SK-N-SH (cell line): Measurements from ENCODE around the gene RTN4RL2. TPM values are rescaled to one million over a fixed set of nuclear protein-coding genes. Genes with fewer than 3 reads are reported as not detected.

Experiments
- CTCF ChIA-PET: fragments of 300-600, 350-600 bp; formaldehyde crosslinking; extraction: SDS; loops from one replicate; lab custom pipeline; 2021; lab: Yijun Ruan, JAX
- POLR2A ChIA-PET: fragments of 350-600 bp; sonication (Branson Sonifier 250); formaldehyde crosslinking; extraction: SDS; loops from one replicate; lab custom pipeline; 2020; ENCODE audit warnings: antibody characterized with exemption, inconsistent platforms; lab: Yijun Ruan, JAX
- DNase-seq: peaks from one replicate; pipeline ENCODE4 v3.0.0; 2012
- H2AFZ ChIP-seq: fragments of 200-600 bp; sonication (generic); 2 replicates; pipeline ENCODE4 v1.8.1; 2016; ENCODE audit warnings: antibody characterized with exemption, mild to moderate bottlenecking, low read depth
- H3F3A ChIP-seq: fragments of 200-600 bp; sonication (generic); replicated peaks from 2 replicates; pipeline ENCODE3; 2016; ENCODE audit warnings: antibody characterized with exemption, mild to moderate bottlenecking; ENCODE audit not compliant: insufficient read depth
- H3K27ac ChIP-seq, 2 experiments: fragments of 200-500 bp in 1 of 2; fragments of 200-600 bp in 1 of 2; sonication (Bioruptor generic) in 1 of 2; sonication (generic), shearing (Covaris generic) in 1 of 2; 2 replicates each; pipeline versions ENCODE4 v1.5.1 to v1.6.1; 2014 to 2016; ENCODE audit warnings: low read depth in 2 of 2, inconsistent platforms in 1 of 2, low read length in 1 of 2, mild to moderate bottlenecking in 1 of 2, mixed read lengths in 1 of 2
- H3K27me3 ChIP-seq: fragments of 200-600 bp; sonication (generic), shearing (Covaris generic); 2 replicates; pipeline ENCODE4 v1.6.1; 2016; ENCODE audit warnings: mixed run types; ENCODE audit not compliant: insufficient read depth
- H3K36me3 ChIP-seq, 2 experiments: fragments of 200-500 bp in 1 of 2; fragments of 200-600 bp in 1 of 2; sonication (Bioruptor generic) in 1 of 2; sonication (generic) in 1 of 2; replicated peaks in 1 of 2; 2 replicates each; pipeline versions ENCODE3 to v1.5.1; 2014 to 2016; ENCODE audit warnings: low read length in 1 of 2, mild to moderate bottlenecking in 1 of 2; ENCODE audit not compliant: insufficient read depth in 2 of 2, control insufficient read depth in 1 of 2
- H3K4me1 ChIP-seq, 2 experiments: fragments of 200-500 bp in 1 of 2; fragments of 200-600 bp in 1 of 2; sonication (Bioruptor generic) in 1 of 2; sonication (generic), shearing (Covaris generic) in 1 of 2; 2 replicates each; pipeline versions ENCODE4 v1.5.1 to v1.6.1; 2014 to 2016; ENCODE audit warnings: low read depth in 1 of 2, low read length in 1 of 2, mixed run types in 1 of 2; ENCODE audit not compliant: insufficient read depth in 2 of 2, control insufficient read depth in 1 of 2
- H3K4me2 ChIP-seq: fragments of 200-600 bp; sonication (generic), shearing (Covaris generic); 2 replicates; pipeline ENCODE4 v1.6.1; 2017; ENCODE audit warnings: mixed run types
- H3K4me3 ChIP-seq, 2 experiments: fragments of 200-500 bp in 1 of 2; fragments of 200-600 bp in 1 of 2; sonication (Bioruptor generic) in 1 of 2; sonication (generic), shearing (Covaris generic) in 1 of 2; 2 replicates each; pipeline versions ENCODE4 v1.5.1 to v1.8.1; 2014 to 2016; ENCODE audit warnings: low read depth in 2 of 2, inconsistent platforms in 1 of 2, low read length in 1 of 2, mild to moderate bottlenecking in 1 of 2, mixed read lengths in 1 of 2, moderate library complexity in 1 of 2
- H3K79me2 ChIP-seq: fragments of 200-600 bp; sonication (generic); 2 replicates; pipeline ENCODE4 v1.8.1; 2017; ENCODE audit warnings: mild to moderate bottlenecking; ENCODE audit not compliant: insufficient read depth
- H3K9ac ChIP-seq: fragments of 200-600 bp; sonication (generic); 2 replicates; pipeline ENCODE4 v1.6.1; 2017; ENCODE audit warnings: mixed run types
- H3K9me2 ChIP-seq: fragments of 200-600 bp; sonication (generic); 2 replicates; pipeline ENCODE4 v1.6.1; 2017; ENCODE audit warnings: mixed run types
- H3K9me3 ChIP-seq: fragments of 200-600 bp; sonication (generic); 2 replicates; pipeline ENCODE4 v1.6.1; 2017; ENCODE audit warnings: mixed run types, mild to moderate bottlenecking, moderate library complexity
- H4K20me1 ChIP-seq: fragments of 200-600 bp; sonication (generic); 2 replicates; pipeline ENCODE4 v1.6.1; 2017; ENCODE audit warnings: mild to moderate bottlenecking, mixed run types; ENCODE audit not compliant: insufficient read depth
- CHD2 ChIP-seq: fragments of 150-350 bp; IDR thresholded peaks from 2 replicates; pipeline ENCODE4 v1.6.1; 2018; ENCODE audit warnings: low read length; ENCODE audit not compliant: partially characterized antibody
- CTCF ChIP-seq: fragments of 200-600 bp; sonication (generic); IDR thresholded peaks from 2 replicates; pipeline ENCODE4 v1.6.1; 2017; ENCODE audit warnings: antibody characterized with exemption, mild to moderate bottlenecking, moderate library complexity
- FOXJ3 ChIP-seq: sonication (generic); formaldehyde crosslinking; IDR thresholded peaks from 2 replicates; pipeline ENCODE4 v1.5.1; 2020; ENCODE audit warnings: mild to moderate bottlenecking, missing genetic modification reagents
- FOXM1 ChIP-seq: IDR thresholded peaks from 2 replicates; pipeline ENCODE4 v1.4.0; 2012; ENCODE audit warnings: low read depth, mild to moderate bottlenecking
- GABPA ChIP-seq: IDR thresholded peaks from 2 replicates; pipeline ENCODE4 v1.4.0; 2012; ENCODE audit warnings: low read depth, mild to moderate bottlenecking
- IRF3 ChIP-seq: fragments of 150-350 bp; IDR thresholded peaks from 2 replicates; pipeline ENCODE4 v1.6.1; 2016; ENCODE audit warnings: mild to moderate bottlenecking, low read depth, low read length
- JUND ChIP-seq: IDR thresholded peaks from 2 replicates; pipeline ENCODE4 v1.4.0; 2012
- NFIC ChIP-seq: IDR thresholded peaks from 2 replicates; pipeline ENCODE4 v1.4.0; 2012; ENCODE audit warnings: borderline replicate concordance
- PBX3 ChIP-seq: IDR thresholded peaks from 2 replicates; pipeline ENCODE4; 2012
- POLR2AphosphoS5 ChIP-seq: IDR thresholded peaks from 2 replicates; pipeline ENCODE4 v1.6.1; 2012; ENCODE audit warnings: low read depth, low read length
- RAD21 ChIP-seq: IDR thresholded peaks from 2 replicates; pipeline ENCODE4 v1.6.1; 2012; ENCODE audit warnings: mild to moderate bottlenecking, low read length
- RCOR1 ChIP-seq: fragments of 150-350 bp; IDR thresholded peaks from 2 replicates; pipeline ENCODE4 v1.6.1; 2017; ENCODE audit warnings: antibody characterized with exemption, low read length
- SIN3A ChIP-seq: IDR thresholded peaks from 2 replicates; pipeline ENCODE4 v1.6.1; 2012; ENCODE audit warnings: low read depth, mild to moderate bottlenecking, low read length, moderate library complexity, borderline replicate concordance
- SMC3 ChIP-seq: IDR thresholded peaks from 2 replicates; pipeline ENCODE4 v1.6.1; 2012; ENCODE audit warnings: low read depth, low read length, improper control_type of control experiment
- TCF12 ChIP-seq: IDR thresholded peaks from 2 replicates; pipeline ENCODE4 v1.4.0; 2012
- TEAD4 ChIP-seq: IDR thresholded peaks from 2 replicates; pipeline ENCODE4 v1.4.0; 2012; ENCODE audit warnings: mild to moderate bottlenecking, borderline replicate concordance; ENCODE audit not compliant: insufficient read depth
- USF1 ChIP-seq: IDR thresholded peaks from 2 replicates; pipeline ENCODE4 v1.4.0; 2012; ENCODE audit warnings: low read depth, borderline replicate concordance
- WGBS: methylation state at CpG from one replicate; pipeline ENCODE4 v1.1.6; 2017; ENCODE audit warnings: low lambda C conversion rate; 5-methylcytosine and 5-hydroxymethylcytosine counted together
- polyA plus RNA-seq, 3 experiments: library from polyadenylated mRNA; depleted of rRNA; stranded (reverse); fragments of >200 nt; gene quantifications; 2 replicates each; pipeline ENCODE4 v1.2.3, GENCODE V29; 2012
- TF ChIP-seq, protein P1 (sequence below): IDR thresholded peaks from 2 replicates; pipeline ENCODE4 v1.6.1; 2012; ENCODE audit warnings: mild to moderate bottlenecking, low read depth, low read length, moderate library complexity

RTN4RL2 gene
- polyA plus RNA-seq, 1 of the 3 experiments (the other 2 are of a cell fraction) = 0.30 TPM

GRCh38 chr11:57458060-57458409 is 2.3 kb upstream of the RTN4RL2 start:
- WGBS = 0% methylated on average over 6 of the region's 16 CpGs
- Histone ChIP-seq H4K20me1 (no peaks in the 10 kb centered on the region), H3K9me2 (no peaks in the 10 kb centered on the region), H2AFZ (no peak overlapping the region), H3F3A (peaks cover 4% of the 10 kb centered on the region), H3K36me3 (no peaks in the 10 kb centered on the region), H3K27ac (no peak overlapping the region), H3K9me3 (no peaks in the 10 kb centered on the region), H3K4me2 (peak overlapping the region; percentile 78), H3K9ac (no peak overlapping the region), H3K4me3 (no peak overlapping the region), H3K79me2 (no peaks in the 10 kb centered on the region), H3K27me3 (peaks cover 33% of the 10 kb centered on the region), H3K4me1 (peaks cover 11 to 22% of the 10 kb centered on the region in 2 experiments; a peak in 2 of 4 replicates)
- TF ChIP-seq RCOR1 (no peak), NFIC (no peak), TEAD4 (no peak), RAD21 (no peak), FOXM1 (no peak), GABPA (no peak), JUND (no peak), FOXJ3 (no peak), USF1 (no peak), CHD2 (no peak), PBX3 (no peak), TCF12 (no peak)
- CTCF ChIA-PET = interaction anchor here (0.6 to 13.8 kb wide), 60 partner anchors 9 to 360 kb away, joined by 3 to 306 read pairs (median 6); partner anchors contain the start of genes CLP1, PRG2, PRG3 and SELENOH
- no peak for DNase-seq
- POLR2A ChIA-PET = interaction anchor here (0.6 kb wide), 1 partner anchor 44 kb away, joined by 3 read pairs; no protein-coding TSS in a partner anchor

DNA sequence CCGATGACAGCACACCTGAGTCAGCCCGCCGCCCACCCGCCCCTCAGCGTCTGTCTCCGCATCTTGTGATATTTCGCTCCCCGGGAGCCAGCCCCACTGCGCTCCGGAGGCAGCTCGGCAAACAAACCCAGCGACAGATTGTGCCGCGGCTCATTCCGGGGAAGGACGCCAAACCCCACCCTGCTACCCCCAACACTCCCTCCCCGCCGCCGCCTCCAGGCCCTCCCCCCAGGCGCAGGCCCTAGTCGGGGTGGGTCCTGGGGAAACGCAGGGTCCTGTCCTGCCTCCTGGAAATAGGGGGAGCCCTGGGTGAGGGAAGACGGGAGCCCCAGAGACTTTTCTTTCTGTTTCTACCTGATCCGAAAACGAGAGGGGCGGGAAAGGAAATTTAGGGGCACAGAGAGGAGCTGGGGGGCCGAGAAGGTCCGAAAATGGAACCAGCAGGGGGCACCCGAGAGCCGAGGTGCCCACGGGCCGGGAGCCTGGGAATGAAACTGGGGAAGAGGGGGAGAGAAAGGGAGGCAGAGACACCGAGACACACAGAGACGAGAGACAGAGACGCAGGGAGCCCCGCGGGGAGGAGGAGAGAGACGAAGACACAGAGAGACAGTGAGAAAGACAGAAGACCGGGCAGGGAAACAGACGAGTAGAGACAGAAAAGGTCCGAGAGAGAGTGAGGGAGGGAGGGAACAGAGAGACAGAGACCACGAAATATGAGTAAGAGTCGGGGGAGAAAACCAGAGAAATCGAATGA is 1.7 kb upstream of the RTN4RL2 start:
- H4K20me1 ChIP-seq = no peaks in the 10 kb centered on the region
- H3K4me1 ChIP-seq = peaks cover 11 to 22% of the 10 kb centered on the region in 2 experiments; a peak in 2 of 4 replicates
- ChIA-PET CTCF (interaction anchor here (0.6 to 13.8 kb wide), 53 partner anchors 9 to 361 kb away, joined by 3 to 306 read pairs (median 7); partner anchors contain the start of genes CLP1, PRG2, PRG3 and SELENOH), POLR2A (interaction anchor here (0.6 kb wide), 1 partner anchor 43 kb away, joined by 3 read pairs; no protein-coding TSS in a partner anchor)
- peak overlapping the region; percentile 15 to 50; a peak in 2 of 4 replicates for H3K4me3 ChIP-seq
- H3F3A ChIP-seq = peaks cover 4% of the 10 kb centered on the region
- no peaks in the 10 kb centered on the region for H3K9me3 ChIP-seq
- 2% methylated on average over 27 of the region's 44 CpGs for WGBS
- H3K9ac ChIP-seq = no peak overlapping the region
- no peak overlapping the region for H3K27ac ChIP-seq
- H3K36me3 ChIP-seq = no peaks in the 10 kb centered on the region
- H3K4me2 ChIP-seq = peak overlapping the region; percentile 78
- H3K27me3 ChIP-seq = peaks cover 33% of the 10 kb centered on the region
- no peaks in the 10 kb centered on the region for H3K79me2 ChIP-seq
- peak; percentile 84 for DNase-seq
- no peak overlapping the region for H2AFZ ChIP-seq
- H3K9me2 ChIP-seq = no peaks in the 10 kb centered on the region
- no peak for TF ChIP-seq IRF3
- TF ChIP-seq NFIC = no peak
- peak; percentile 87 for TF ChIP-seq CTCF
- TF ChIP-seq, protein P1, sequence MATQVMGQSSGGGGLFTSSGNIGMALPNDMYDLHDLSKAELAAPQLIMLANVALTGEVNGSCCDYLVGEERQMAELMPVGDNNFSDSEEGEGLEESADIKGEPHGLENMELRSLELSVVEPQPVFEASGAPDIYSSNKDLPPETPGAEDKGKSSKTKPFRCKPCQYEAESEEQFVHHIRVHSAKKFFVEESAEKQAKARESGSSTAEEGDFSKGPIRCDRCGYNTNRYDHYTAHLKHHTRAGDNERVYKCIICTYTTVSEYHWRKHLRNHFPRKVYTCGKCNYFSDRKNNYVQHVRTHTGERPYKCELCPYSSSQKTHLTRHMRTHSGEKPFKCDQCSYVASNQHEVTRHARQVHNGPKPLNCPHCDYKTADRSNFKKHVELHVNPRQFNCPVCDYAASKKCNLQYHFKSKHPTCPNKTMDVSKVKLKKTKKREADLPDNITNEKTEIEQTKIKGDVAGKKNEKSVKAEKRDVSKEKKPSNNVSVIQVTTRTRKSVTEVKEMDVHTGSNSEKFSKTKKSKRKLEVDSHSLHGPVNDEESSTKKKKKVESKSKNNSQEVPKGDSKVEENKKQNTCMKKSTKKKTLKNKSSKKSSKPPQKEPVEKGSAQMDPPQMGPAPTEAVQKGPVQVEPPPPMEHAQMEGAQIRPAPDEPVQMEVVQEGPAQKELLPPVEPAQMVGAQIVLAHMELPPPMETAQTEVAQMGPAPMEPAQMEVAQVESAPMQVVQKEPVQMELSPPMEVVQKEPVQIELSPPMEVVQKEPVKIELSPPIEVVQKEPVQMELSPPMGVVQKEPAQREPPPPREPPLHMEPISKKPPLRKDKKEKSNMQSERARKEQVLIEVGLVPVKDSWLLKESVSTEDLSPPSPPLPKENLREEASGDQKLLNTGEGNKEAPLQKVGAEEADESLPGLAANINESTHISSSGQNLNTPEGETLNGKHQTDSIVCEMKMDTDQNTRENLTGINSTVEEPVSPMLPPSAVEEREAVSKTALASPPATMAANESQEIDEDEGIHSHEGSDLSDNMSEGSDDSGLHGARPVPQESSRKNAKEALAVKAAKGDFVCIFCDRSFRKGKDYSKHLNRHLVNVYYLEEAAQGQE = no peak
- TF ChIP-seq POLR2AphosphoS5 = no peak
- TF ChIP-seq SMC3 = peak; percentile 40
- no peak for TF ChIP-seq SIN3A
- TF ChIP-seq RAD21 = peak; percentile 53
